Skin of body (tissue), 2 donors: ENCODE measurements around the gene OR2AG1. TPM values are rescaled to one million over a fixed set of nuclear protein-coding genes. Genes with fewer than 3 reads are reported as not detected.
A peak's percentile ranks its signal among the peaks of the same experiment; 100 is the strongest.

ENCODE experiments used
- DNase-seq: peaks from one replicate; lab custom pipeline; 2025; lab: John Stamatoyannopoulos, UW
- total RNA-seq: library from RNA; depleted of rRNA; stranded (reverse); fragments of >200 nt; gene quantifications from one replicate; pipeline ENCODE4 v1.2.3, GENCODE V29; 2014

Gene OR2AG1
- total RNA-seq = not detected

GRCh38 chr11:6782720-6783119 is at the start of gene OR2AG1:
TSS of gene OR2AG1 (plus strand) at chr11:6783020. CDS start at chr11:6785038, 2,018 bp downstream.
- DNase-seq = no peak

DNA sequence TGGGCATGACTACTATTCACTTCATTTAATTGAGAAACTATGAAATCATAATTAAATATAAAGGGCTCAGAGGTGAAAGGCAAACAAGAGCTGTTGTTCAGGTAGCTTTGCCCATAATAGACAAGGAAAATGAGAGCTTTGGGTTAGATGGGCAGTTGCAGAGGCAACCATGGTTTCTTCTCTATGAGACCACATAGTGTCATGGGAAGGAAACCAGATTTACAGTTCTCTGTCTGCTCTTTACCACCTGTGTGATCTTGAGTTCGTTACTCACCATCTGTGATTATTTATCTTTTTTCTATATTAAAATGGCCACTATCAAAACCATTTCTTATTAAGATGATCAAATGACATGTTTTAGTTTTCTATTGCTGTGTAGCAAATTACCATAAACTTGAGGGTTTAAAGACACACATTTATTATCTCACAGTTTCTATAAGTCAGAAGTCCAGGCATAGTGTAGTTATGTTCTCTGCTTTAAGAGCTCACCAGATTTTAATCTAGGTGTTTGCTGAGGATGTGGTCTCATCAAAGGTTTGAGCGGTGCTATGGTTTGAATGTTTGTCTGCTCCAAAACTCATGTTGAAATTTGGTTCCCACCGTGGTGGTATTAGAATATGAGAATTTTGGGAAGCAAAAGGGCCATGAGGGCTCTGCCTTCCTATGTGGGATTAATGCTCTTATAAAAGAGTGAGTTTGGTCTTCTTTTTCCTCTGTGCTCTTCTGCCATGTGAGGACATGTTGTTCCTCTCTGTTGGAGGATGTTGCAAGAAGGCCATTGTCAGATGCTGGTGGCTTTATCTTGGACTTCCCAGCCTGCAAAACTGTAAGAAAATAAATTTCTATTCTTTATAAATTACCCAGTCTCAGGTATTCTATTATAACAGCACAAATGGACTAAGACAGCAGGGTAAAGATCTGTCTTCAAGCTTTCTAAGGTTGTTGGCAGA is 49.2 kb upstream of the OR2AG1 start:
- DNase-seq = no peak

DNA sequence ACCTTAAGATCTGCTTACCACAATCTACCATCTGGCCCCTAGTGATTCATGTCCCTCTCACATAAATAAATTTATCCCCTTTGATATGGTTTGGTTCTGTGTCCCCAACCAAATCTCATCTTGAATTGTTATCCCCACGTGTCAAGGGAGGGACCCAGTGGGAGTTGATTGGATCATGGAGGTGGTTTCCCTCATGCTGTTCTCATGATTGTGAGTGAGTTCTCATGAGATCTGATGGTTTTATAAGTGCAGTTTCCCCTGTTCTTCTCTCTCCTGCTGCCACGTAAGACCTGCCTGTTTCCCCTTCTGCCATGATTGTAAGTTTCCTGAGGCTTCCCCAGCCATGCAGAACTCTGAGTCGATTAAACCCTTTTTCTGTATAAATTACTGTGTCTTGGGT is 48.2 kb upstream of the OR2AG1 start:
- no peak for DNase-seq

- DNase-seq = no peak
These were observed 47.5 kb upstream of the OR2AG1 start for GRCh38 chr11:6735306-6735705.

GRCh38 chr11:6736495-6737121 is 46.2 kb upstream of the OR2AG1 start:
- DNase-seq = no peak

- DNase-seq = no peak
These were observed 44.9 kb upstream of the OR2AG1 start for GRCh38 chr11:6737872-6738466.

GRCh38 chr11:6738590-6738989 is 44.2 kb upstream of the OR2AG1 start:
- no peak for DNase-seq

GRCh38 chr11:6742260-6742659 is 40.6 kb upstream of the OR2AG1 start:
- DNase-seq = no peak

GRCh38 chr11:6745018-6745417 is 37.8 kb upstream of the OR2AG1 start:
- DNase-seq = no peak

GRCh38 chr11:6745465-6746015 is 37.3 kb upstream of the OR2AG1 start:
- no peak for DNase-seq

- DNase-seq = no peak
These were observed 36.7 kb upstream of the OR2AG1 start for GRCh38 chr11:6746086-6746618.

- no peak for DNase-seq
These were observed 36.2 kb upstream of the OR2AG1 start for GRCh38 chr11:6746626-6747025.

- DNase-seq = no peak
These were observed 35.6 kb upstream of the OR2AG1 start for GRCh38 chr11:6747097-6747668.

DNA sequence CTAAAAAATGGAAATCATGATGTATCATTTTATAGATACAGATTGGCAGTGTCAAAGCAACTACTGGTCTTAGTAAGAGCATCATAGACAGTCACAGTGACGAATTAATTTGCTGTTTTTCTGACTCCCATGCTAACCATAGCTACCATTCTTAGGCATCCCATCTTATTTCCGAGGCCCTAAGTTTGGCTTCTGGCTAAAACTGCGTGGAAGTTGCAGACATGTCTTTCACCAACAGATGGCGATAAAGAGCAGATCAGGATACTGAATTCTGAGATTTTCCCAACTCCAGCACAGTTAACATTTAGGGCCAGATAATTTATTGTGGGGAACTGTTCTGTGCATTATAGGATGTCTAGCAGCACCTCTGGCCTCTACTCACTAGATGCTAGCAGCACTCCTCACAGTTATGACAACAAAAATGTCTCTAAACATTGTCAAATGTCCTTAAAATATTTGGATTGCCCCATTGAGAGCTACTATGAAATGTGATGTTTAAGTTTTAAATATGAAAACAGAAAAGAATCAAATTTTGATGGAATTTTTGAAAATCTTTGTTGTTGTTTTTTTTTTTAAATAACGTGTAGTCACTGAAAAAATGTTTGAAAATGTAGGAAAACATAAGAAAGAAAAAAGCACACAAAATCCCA is 27.4 kb upstream of the OR2AG1 start:
- peak; percentile 6 for DNase-seq

GRCh38 chr11:6755953-6756347 is 26.9 kb upstream of the OR2AG1 start:
- DNase-seq = no peak

DNA sequence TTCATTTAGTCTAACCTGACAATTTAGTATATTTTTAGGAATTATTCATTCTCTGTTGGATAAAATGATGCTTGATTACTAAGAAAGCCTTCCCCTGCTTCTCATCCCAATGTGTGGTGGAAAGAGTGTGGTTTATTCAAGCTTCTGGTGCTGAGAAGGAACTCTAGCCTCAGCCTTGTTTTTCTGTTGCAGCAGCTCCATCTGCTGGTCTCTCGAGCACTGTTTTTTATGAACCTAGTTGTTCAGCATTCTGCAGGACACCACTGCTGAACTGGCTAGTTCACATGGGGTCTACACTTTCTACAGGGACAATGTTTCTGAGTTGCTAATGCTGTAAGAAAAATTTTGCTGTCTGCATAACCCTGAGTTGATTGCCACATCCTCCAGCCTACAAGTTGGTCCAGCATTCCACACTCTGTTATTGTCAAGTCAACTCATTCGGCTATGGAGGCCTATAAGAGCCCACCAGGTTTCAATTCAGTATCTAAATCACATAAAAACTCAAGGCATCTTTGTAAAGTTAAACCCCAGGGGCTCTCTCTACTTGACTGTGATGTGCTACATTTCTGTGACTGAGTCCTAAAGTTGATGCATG is 25.4 kb upstream of the OR2AG1 start:
- peak; percentile 28 for DNase-seq

GRCh38 chr11:6771926-6772893 is 10.6 kb upstream of the OR2AG1 start, which contains the start of gene OR2AG2:
TSS of gene OR2AG2 (minus strand) at chr11:6771976. CDS start at chr11:6768957, 3,019 bp downstream.
- DNase-seq = no peak

GRCh38 chr11:6778518-6778917 is 4.3 kb upstream of the OR2AG1 start:
- DNase-seq = no peak

DNA sequence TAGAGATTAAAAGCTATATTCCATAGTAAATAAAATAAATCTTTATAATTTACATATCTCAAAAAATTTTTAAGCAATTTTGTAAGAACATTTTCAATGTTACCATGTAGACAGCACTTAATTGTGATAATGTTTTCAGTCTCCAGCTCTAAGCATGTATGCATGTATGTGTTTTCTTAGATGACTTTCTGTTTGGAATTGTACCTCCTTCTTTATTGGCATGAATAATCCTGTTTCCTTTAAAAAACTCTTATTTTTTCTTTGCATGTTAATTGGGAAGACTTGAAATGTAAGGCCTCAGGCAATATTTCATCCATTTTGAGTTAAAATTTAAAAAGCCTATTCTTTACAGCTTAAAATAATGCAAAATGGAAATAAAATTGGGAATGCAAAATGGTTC is 2.0 kb upstream of the OR2AG1 start:
- DNase-seq = no peak
